ENCODE results near the gene ERP27.
A peak's percentile ranks its signal among the peaks of the same experiment; 100 is the strongest.

Gene ERP27

GRCh38 chr12:14959463-14959862, 21.1 kb upstream of the ERP27 start:
- DNase-seq: no peak

- no peak for DNase-seq
These were observed 20.7 kb upstream of the ERP27 start for GRCh38 chr12:14959126-14959440.

GRCh38 chr12:14958361-14959125, 20.2 kb upstream of the ERP27 start:
- no peak for DNase-seq

GRCh38 chr12:14957551-14958168, 19.3 kb upstream of the ERP27 start:
- no peak for DNase-seq

GRCh38 chr12:14956905-14957304, 18.6 kb upstream of the ERP27 start:
- DNase-seq: no peak

GRCh38 chr12:14956024-14956891, 17.9 kb upstream of the ERP27 start:
- DNase-seq: no peak

- peak in 1 of 2 experiments; percentile 7 for DNase-seq
These were observed 15.9 kb upstream of the ERP27 start for GRCh38 chr12:14954269-14954668.

- DNase-seq: no peak
These were observed 15.4 kb upstream of the ERP27 start for GRCh38 chr12:14953752-14954151.

- DNase-seq: no peak
These were observed 14.1 kb upstream of the ERP27 start for GRCh38 chr12:14952299-14952921.

- no peak for DNase-seq
These were observed 13.5 kb upstream of the ERP27 start for GRCh38 chr12:14951851-14952250.

GRCh38 chr12:14950982-14951746, 12.8 kb upstream of the ERP27 start:
- no peak for DNase-seq

GRCh38 chr12:14950421-14950820, 12.1 kb upstream of the ERP27 start:
- DNase-seq: no peak

- no peak for DNase-seq
These were observed 11.3 kb upstream of the ERP27 start for GRCh38 chr12:14949631-14950030.

- peak in 1 of 2 experiments; percentile 14 for DNase-seq
These were observed 10.3 kb upstream of the ERP27 start for GRCh38 chr12:14948672-14949071.

GRCh38 chr12:14946861-14947260, 8.5 kb upstream of the ERP27 start:
- no peak for DNase-seq

- DNase-seq: no peak
These were observed 7.8 kb upstream of the ERP27 start for GRCh38 chr12:14946162-14946561.

GRCh38 chr12:14942196-14942931, 4.0 kb upstream of the ERP27 start:
- DNase-seq: no peak

- no peak for DNase-seq
These were observed 3.0 kb upstream of the ERP27 start for GRCh38 chr12:14941369-14941768.

- no peak for DNase-seq
These were observed 648 bp downstream of the ERP27 start for GRCh38 chr12:14937689-14938088.

- no peak for DNase-seq
These were observed 1.3 kb downstream of the ERP27 start for GRCh38 chr12:14937014-14937413.

- peak in 1 of 2 experiments; percentile 18 for DNase-seq
These were observed 2.0 kb downstream of the ERP27 start for GRCh38 chr12:14936224-14936861.

All from NCI-H526 (cell line).